Neural progenitor cell (in vitro differentiated cells): ENCODE measurements around the gene KDM5C.

Experiments used
- CTCF ChIP-seq: fragments of 200-600 bp; sonication (generic); IDR thresholded peaks from 2 replicates; pipeline ENCODE4 v1.5.1; 2017; ENCODE audit warnings: antibody characterized with exemption, mild to moderate bottlenecking
- EZH2 ChIP-seq: fragments of 200-600 bp; sonication (generic); IDR thresholded peaks from 2 replicates; pipeline ENCODE4 v1.6.1; 2017; ENCODE audit warnings: antibody characterized with exemption, mild to moderate bottlenecking, moderate library complexity

- TF ChIP-seq CTCF (no peak), EZH2 (no peak)
Observed at GRCh38 chrX:53266914-53267313, 41.9 kb upstream of the KDM5C start.
